ENCODE measurements around the gene IRS1. TPM values are rescaled to one million over a fixed set of nuclear protein-coding genes. Genes with fewer than 3 reads are reported as not detected.
A peak's percentile ranks its signal among the peaks of the same experiment; 100 is the strongest.

IRS1 gene
- total RNA-seq, 1 donor from 2014 or later = 12.6 TPM

DNA sequence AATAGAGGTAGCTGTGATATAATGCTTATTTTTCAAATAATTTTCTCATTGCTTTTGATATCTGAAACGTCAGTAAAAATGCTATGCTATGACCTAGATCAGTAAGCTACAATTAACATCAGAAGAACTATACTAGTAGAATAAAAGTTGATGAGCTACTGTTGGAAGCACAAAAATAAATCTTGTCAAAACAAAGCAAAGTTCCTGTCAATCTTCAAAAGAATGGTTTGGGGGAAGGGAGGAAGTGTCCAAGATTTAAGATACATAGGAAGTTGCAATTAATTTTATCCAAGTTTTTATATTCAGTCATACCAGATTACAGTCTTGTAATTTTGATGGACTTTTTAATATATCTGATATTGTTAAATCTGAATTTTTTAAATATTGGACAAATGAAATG, 19.2 kb downstream of the IRS1 start:
- FAIRE-seq (no peak), DNase-seq (ENCODE audit: low read depth) (no peak)
- TF ChIP-seq, protein P1, sequence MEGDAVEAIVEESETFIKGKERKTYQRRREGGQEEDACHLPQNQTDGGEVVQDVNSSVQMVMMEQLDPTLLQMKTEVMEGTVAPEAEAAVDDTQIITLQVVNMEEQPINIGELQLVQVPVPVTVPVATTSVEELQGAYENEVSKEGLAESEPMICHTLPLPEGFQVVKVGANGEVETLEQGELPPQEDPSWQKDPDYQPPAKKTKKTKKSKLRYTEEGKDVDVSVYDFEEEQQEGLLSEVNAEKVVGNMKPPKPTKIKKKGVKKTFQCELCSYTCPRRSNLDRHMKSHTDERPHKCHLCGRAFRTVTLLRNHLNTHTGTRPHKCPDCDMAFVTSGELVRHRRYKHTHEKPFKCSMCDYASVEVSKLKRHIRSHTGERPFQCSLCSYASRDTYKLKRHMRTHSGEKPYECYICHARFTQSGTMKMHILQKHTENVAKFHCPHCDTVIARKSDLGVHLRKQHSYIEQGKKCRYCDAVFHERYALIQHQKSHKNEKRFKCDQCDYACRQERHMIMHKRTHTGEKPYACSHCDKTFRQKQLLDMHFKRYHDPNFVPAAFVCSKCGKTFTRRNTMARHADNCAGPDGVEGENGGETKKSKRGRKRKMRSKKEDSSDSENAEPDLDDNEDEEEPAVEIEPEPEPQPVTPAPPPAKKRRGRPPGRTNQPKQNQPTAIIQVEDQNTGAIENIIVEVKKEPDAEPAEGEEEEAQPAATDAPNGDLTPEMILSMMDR (IDR thresholded peaks at IDR 0.05; ENCODE audit: insufficient read depth, low read length, severe bottlenecking) = no peak
- peaks cover 2% of the 10 kb centered on the region for H3K36me3 ChIP-seq (ENCODE audit: control insufficient read depth, insufficient read depth, low read length)
- no peak overlapping the region for H3K4me3 ChIP-seq (ENCODE audit: low read depth, low read length)
- H3K27me3 ChIP-seq (ENCODE audit: control insufficient read depth, insufficient read depth, low read length) = no peaks in the 10 kb centered on the region

DNA sequence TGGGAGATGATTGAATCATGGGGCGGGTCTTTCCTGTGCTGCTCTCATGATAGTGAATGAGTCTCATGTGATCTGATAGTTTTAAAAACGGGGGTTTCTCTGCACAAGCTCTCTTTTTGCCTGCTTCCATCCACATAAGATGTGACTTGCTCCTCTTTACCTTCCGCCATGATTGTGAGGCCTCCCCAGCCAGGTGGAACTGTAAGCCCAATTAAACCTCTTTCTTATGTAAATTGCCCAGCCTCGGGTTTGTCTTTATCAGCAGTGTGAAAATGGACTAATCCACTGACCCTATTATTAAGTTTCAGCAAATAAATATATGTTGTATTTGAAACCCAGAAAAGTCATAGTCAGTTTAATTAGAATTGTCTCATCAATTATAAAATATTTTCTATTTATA, 22.0 kb downstream of the IRS1 start:
- no peak for DNase-seq (ENCODE audit: low read depth)
- Histone ChIP-seq H3K27me3 (ENCODE audit: control insufficient read depth, insufficient read depth, low read length) (no peaks in the 10 kb centered on the region), H3K36me3 (ENCODE audit: control insufficient read depth, insufficient read depth, low read length) (peaks cover 2% of the 10 kb centered on the region), H3K4me3 (ENCODE audit: low read depth, low read length) (no peak overlapping the region)
- TF ChIP-seq, protein P1 (IDR thresholded peaks at IDR 0.05; ENCODE audit: insufficient read depth, low read length, severe bottlenecking) = no peak
- no peak for FAIRE-seq

DNA sequence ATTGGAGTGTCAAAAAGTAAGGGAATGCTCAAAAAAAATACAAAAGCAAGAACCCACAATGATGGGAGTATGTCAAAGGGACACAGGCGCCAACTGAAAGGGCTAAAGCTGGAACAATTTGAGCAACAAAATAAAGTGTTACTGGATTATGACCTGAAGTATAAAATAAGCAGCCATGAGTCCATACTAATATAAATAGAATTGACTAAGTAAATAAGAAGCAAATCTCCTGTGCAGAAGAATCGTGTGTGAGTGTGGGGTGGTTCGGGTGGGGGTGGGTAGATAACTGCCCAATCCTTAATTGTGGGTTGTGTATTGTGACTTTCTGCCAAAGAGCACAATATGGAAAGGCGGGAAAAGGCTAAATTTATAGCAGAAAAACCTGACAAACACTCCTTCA, 23.5 kb downstream of the IRS1 start:
- TF ChIP-seq, protein P1 (IDR thresholded peaks at IDR 0.05; ENCODE audit: insufficient read depth, low read length, severe bottlenecking) = no peak
- Histone ChIP-seq H3K36me3 (ENCODE audit: control insufficient read depth, insufficient read depth, low read length) (no peaks in the 10 kb centered on the region), H3K4me3 (ENCODE audit: low read depth, low read length) (no peak overlapping the region), H3K27me3 (ENCODE audit: control insufficient read depth, insufficient read depth, low read length) (no peaks in the 10 kb centered on the region)
- DNase-seq (ENCODE audit: low read depth) = no peak
- no peak for FAIRE-seq

DNA sequence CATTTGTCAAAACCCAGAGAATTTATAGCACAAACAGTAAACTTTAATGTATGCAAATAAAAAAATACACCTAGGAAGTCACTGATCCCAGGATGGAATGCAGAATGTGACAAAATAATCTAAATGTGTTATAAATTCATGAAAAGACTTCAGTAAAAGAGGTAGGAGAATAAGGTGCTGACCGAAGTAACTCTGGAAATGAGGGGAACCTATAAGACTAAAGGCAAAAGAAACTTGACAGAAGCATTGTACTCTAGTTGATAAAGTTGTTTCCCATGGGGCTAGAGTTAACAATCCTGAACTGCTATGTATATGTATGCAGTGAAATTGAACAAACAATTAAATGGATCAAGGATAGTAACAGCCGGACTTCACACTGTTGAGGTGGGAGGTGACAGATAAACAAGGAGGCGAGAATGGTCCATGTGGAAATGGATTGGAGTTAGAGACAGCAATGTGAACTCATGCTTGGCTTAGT, 24.5 kb downstream of the IRS1 start:
- TF ChIP-seq, protein P1 (IDR thresholded peaks at IDR 0.05; ENCODE audit: insufficient read depth, low read length, severe bottlenecking) = no peak
- FAIRE-seq = no peak
- H3K36me3 ChIP-seq (ENCODE audit: control insufficient read depth, insufficient read depth, low read length) = no peaks in the 10 kb centered on the region
- no peaks in the 10 kb centered on the region for H3K27me3 ChIP-seq (ENCODE audit: control insufficient read depth, insufficient read depth, low read length)
- no peak for DNase-seq (ENCODE audit: low read depth)
- no peak overlapping the region for H3K4me3 ChIP-seq (ENCODE audit: low read depth, low read length)

DNA sequence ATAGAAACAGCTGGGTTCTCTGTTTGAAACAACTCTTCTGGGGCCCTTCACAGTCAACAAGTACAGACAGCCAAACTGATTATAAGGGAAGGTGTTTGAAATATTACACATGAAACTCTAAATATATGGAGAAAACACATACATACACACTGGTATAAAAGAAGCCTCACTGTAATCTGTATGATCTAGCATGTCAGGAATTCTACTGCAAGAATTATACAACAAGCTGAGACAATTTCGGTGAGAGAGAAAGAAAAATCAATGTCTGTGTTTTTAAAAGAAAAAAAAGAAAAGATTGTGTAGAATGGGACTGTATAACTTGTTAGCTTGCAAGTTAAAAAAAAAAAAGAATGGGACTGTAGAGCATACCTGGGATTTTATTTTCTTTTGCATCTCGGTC, 26.3 kb downstream of the IRS1 start:
- no peaks in the 10 kb centered on the region for H3K36me3 ChIP-seq (ENCODE audit: control insufficient read depth, insufficient read depth, low read length)
- FAIRE-seq (no peak), DNase-seq (ENCODE audit: low read depth) (peak; percentile 50)
- TF ChIP-seq, protein P1 (IDR thresholded peaks at IDR 0.05; ENCODE audit: insufficient read depth, low read length, severe bottlenecking) = no peak
- H3K4me3 ChIP-seq (ENCODE audit: low read depth, low read length) = no peak overlapping the region
- H3K27me3 ChIP-seq (ENCODE audit: control insufficient read depth, insufficient read depth, low read length) = no peaks in the 10 kb centered on the region

Data from bronchial epithelial cell (primary cell).